Chondrocyte (in vitro differentiated cells): ENCODE data around the gene ZNF521. TPM values are rescaled to one million over a fixed set of nuclear protein-coding genes. Genes with fewer than 3 reads are reported as not detected.

Experiments used
- DNase-seq: peaks from one replicate; pipeline ENCODE4 v3.0.0; 2021; ENCODE audit warnings: mixed read lengths, low spot score
- H3K27ac Mint-ChIP-seq: one replicate; pipeline ENCODE4 v1.8.0; 2021; ENCODE audit warnings: mild to moderate bottlenecking, moderate library complexity, mixed read lengths; ENCODE audit not compliant: unreplicated experiment
- H3K27me3 Mint-ChIP-seq: 2 replicates; pipeline ENCODE4 v1.8.0; 2021; ENCODE audit warnings: low read depth, mixed read lengths
- H3K36me3 Mint-ChIP-seq: 2 replicates; pipeline ENCODE4 v1.8.0; 2021; ENCODE audit warnings: low read depth, mixed read lengths
- H3K4me1 Mint-ChIP-seq: 2 replicates; pipeline ENCODE4 v1.8.0; 2021; ENCODE audit warnings: low read depth, mild to moderate bottlenecking, mixed read lengths
- H3K4me3 Mint-ChIP-seq: one replicate; pipeline ENCODE4 v1.8.0; 2021; ENCODE audit warnings: mild to moderate bottlenecking, moderate library complexity, mixed read lengths; ENCODE audit not compliant: unreplicated experiment
- H3K9me3 Mint-ChIP-seq: 2 replicates; pipeline ENCODE4 v1.8.0; 2021; ENCODE audit warnings: low read depth, mixed read lengths
- total RNA-seq: library from RNA; stranded (reverse); gene quantifications from 3 replicates; pipeline ENCODE4 v1.2.1, GENCODE V29; 2021
- TF ChIP-seq, protein P1 (sequence below): fragments of 200-600 bp; sonication (generic); IDR thresholded peaks from 2 replicates; pipeline ENCODE4 v1.5.0; 2021; ENCODE audit warnings: antibody characterized with exemption, mild to moderate bottlenecking, moderate library complexity

The ZNF521 gene
- total RNA-seq, 1 donor from 2014 or later, result 29.7 TPM

DNA sequence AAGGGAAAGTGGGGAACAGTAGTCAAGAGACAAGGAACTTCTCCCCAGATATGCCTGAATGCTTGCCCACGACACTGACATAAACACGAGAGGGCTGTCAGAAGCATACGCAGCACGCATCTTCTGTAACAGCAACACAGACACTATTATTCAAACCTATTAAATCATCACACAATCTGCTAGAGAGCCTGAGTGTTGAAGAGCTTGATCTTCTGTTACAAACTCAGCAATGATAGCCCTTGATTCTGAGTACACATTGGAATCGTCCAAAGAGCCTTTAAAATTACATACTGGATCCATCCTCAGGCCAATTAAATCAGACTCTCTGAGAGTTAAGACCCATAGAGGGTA, 111.6 kb downstream of the ZNF521 start:
- no peak for DNase-seq
- TF ChIP-seq, protein P1, sequence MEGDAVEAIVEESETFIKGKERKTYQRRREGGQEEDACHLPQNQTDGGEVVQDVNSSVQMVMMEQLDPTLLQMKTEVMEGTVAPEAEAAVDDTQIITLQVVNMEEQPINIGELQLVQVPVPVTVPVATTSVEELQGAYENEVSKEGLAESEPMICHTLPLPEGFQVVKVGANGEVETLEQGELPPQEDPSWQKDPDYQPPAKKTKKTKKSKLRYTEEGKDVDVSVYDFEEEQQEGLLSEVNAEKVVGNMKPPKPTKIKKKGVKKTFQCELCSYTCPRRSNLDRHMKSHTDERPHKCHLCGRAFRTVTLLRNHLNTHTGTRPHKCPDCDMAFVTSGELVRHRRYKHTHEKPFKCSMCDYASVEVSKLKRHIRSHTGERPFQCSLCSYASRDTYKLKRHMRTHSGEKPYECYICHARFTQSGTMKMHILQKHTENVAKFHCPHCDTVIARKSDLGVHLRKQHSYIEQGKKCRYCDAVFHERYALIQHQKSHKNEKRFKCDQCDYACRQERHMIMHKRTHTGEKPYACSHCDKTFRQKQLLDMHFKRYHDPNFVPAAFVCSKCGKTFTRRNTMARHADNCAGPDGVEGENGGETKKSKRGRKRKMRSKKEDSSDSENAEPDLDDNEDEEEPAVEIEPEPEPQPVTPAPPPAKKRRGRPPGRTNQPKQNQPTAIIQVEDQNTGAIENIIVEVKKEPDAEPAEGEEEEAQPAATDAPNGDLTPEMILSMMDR, result no peak
- Mint-ChIP-seq H3K4me3 (no peak overlapping the region), H3K4me1 (peaks cover 17% of the 10 kb centered on the region), H3K27ac (no peak overlapping the region), H3K27me3 (no peaks in the 10 kb centered on the region), H3K36me3 (no peaks in the 10 kb centered on the region), H3K9me3 (no peaks in the 10 kb centered on the region)

DNA sequence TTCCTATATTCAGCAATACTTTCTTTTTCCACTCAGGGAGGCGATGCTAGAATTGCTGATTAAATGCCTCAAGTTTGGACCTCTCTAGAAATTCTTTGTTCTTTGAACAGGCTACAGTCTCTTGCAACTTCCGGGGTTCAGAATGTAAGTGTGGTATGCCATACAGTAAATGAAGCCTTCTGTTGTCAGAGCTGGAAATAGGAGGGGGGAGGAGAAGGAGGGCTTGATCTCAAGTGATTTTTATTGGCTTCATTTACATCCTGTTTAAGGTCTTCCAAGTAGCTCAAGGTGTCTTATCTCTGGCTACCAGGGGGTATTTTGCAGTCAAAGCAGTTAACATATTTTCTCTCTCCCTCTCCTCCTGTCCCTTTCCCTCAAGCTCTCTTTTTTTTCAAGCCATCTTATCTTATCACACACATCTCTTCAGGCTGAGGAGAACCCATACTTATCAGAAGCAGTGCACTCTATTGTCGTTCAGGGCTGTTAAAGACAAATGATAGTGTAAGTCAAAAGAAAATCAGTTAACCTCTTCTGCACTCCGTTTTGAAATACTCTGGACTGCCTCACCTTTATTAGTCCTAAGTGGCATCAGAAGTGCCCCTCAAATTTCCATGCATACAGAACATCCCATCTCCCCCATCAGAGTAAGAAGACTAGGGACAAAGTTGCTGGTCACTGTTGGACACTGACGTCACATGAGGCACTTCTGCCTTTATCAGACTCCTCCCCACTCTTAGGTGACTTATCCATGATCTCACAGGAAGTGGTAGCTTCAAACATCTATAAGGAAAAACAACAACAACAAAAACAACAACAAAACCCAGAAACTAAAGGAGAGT, 112.2 kb downstream of the ZNF521 start:
- TF ChIP-seq, protein P1, result no peak
- Mint-ChIP-seq H3K4me1 (peaks cover 15% of the 10 kb centered on the region), H3K36me3 (no peaks in the 10 kb centered on the region), H3K4me3 (no peak overlapping the region), H3K27me3 (no peaks in the 10 kb centered on the region), H3K9me3 (no peaks in the 10 kb centered on the region), H3K27ac (no peak overlapping the region)
- DNase-seq, result no peak

DNA sequence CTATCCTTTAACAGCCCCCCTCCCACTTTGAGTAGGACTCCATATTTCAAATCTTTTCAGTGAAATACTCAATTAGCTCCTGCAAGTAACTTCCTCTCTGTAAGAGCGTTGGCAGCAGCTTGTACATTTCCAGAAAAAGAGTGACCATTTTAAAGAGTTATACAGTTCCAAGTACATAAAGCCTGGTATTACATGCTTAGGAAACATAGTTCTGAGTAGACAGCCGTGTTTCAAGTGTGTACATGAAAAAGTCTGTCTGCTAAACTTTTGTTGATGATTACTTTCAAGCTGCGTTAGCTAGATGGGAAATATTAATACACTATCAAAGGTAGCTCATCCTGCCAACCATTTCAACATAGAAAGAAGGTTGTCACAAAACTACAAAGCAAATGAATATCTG, 112.8 kb downstream of the ZNF521 start:
- peaks cover 16% of the 10 kb centered on the region for H3K4me1 Mint-ChIP-seq
- H3K36me3 Mint-ChIP-seq, result no peaks in the 10 kb centered on the region
- no peak for DNase-seq
- no peak overlapping the region for H3K27ac Mint-ChIP-seq
- no peak overlapping the region for H3K4me3 Mint-ChIP-seq
- no peaks in the 10 kb centered on the region for H3K9me3 Mint-ChIP-seq
- no peaks in the 10 kb centered on the region for H3K27me3 Mint-ChIP-seq
- TF ChIP-seq, protein P1, result no peak

DNA sequence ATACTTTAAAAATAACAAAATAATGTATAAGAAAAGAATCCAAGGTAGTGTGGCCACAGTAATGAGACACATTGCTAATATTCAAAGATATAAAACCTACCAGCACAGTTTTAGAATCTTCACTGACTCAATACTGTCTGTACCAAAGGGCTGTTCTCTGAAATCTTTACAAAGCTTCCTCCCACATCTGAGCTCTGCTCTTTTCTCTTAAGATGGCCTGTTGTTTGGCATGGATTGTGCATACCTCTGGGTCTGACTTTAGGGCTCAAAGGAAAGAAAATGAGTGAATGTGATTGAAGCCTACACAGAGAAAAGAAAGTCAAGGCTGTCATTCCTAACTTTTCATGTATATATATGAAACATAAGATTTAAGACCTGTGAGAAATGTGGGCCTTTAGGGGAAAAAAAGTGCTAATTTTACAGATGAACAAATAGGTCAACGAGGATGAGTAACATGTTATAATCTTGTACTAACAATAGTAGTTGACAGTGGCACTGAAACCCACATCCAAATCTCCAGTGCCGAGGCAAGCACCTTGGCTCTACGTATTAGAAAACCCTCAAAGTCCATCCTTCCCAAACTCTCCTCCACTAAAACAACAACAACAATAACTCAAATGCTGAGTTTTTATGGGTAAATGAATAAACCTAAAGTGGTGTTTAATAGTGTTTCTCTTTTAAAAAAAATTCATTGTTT, 114.2 kb downstream of the ZNF521 start:
- Mint-ChIP-seq H3K9me3 (no peaks in the 10 kb centered on the region), H3K27ac (peak overlapping the region; percentile 41), H3K4me1 (peaks cover 27% of the 10 kb centered on the region), H3K4me3 (no peak overlapping the region), H3K27me3 (no peaks in the 10 kb centered on the region), H3K36me3 (no peaks in the 10 kb centered on the region)
- TF ChIP-seq, protein P1, result no peak
- DNase-seq, result no peak

DNA sequence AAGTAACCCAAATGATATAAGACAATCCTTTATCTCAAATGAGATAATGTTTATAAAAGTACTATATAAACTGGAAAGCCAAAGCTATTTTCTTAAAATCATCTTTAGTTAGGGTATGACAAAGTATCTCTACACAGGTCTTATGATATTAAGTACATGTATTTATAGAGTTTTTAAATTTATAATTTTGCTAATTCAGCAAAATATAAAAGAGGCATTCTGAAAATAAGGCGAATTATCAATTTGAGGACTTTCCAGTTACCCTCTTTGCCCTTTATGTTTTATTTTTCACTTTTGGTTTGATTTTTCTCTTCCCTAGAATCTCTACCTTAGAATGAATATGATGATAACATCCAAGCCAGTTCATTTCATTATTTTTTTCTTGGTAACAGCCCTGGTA, 115.2 kb downstream of the ZNF521 start:
- TF ChIP-seq, protein P1, result no peak
- H3K4me1 Mint-ChIP-seq, result peaks cover 34% of the 10 kb centered on the region
- no peak overlapping the region for H3K27ac Mint-ChIP-seq
- H3K9me3 Mint-ChIP-seq, result no peaks in the 10 kb centered on the region
- H3K27me3 Mint-ChIP-seq, result no peaks in the 10 kb centered on the region
- no peak for DNase-seq
- H3K36me3 Mint-ChIP-seq, result no peaks in the 10 kb centered on the region
- no peak overlapping the region for H3K4me3 Mint-ChIP-seq
